GM18505 (cell line): ENCODE results near the gene CRELD1.
"Not testable (repeated sequence)": the region's sequence is repeated elsewhere in the genome, so short reads cannot be mapped to it uniquely, and the experiment has no call there.

Source experiments
- ATAC-seq: cut with Tn5 transposase; IDR thresholded peaks from one replicate; pipeline ENCODE4 v1.9.1; 2021; ENCODE audit not compliant: unreplicated experiment
- POLR2A ChIP-seq: IDR thresholded peaks from 4 replicates; pipeline ENCODE4 v1.6.1; 2011; ENCODE audit warnings: borderline replicate concordance; ENCODE audit not compliant: insufficient read depth, insufficient read length; ENCODE audit errors: extremely low read depth

Gene CRELD1

DNA sequence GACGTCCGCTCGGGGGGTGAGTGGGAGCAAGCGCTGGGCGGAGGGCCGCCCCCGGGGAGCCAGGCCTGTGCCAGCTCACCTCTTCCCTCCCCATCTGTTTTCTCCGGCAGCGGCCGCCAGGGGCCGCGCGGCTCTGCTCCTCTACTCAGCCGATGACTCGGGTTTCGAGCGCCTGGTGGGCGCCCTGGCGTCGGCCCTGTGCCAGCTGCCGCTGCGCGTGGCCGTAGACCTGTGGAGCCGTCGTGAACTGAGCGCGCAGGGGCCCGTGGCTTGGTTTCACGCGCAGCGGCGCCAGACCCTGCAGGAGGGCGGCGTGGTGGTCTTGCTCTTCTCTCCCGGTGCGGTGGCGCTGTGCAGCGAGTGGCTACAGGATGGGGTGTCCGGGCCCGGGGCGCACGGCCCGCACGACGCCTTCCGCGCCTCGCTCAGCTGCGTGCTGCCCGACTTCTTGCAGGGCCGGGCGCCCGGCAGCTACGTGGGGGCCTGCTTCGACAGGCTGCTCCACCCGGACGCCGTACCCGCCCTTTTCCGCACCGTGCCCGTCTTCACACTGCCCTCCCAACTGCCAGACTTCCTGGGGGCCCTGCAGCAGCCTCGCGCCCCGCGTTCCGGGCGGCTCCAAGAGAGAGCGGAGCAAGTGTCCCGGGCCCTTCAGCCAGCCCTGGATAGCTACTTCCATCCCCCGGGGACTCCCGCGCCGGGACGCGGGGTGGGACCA lies 632 bp upstream of the CRELD1 start:
- TF ChIP-seq POLR2A: no peak

DNA sequence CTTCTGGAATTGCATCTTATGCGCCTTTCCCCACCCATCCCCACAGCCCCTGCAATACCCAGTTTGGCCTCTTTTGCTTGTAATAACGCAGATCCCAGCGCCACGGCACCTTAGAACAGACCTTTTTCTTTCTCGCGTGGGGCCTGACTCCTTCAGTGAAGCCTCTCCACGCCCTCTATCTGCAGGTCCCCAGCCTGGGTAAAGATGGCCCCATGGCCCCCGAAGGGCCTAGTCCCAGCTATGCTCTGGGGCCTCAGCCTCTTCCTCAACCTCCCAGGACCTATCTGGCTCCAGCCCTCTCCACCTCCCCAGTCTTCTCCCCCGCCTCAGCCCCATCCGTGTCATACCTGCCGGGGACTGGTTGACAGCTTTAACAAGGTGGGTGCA lies 594 bp downstream of the CRELD1 start:
- ATAC-seq: no peak
- no peak for TF ChIP-seq POLR2A

More for the DNA sequence above, 632 bp upstream of the CRELD1 start:
- peak; percentile 66 for ATAC-seq

- no peak for ATAC-seq
- TF ChIP-seq POLR2A: no peak
Measured at GRCh38 chr3:9934993-9935392, 1.4 kb downstream of the CRELD1 start.

- no peak for TF ChIP-seq POLR2A
- no peak for ATAC-seq
Measured at GRCh38 chr3:9935966-9936510, 2.4 kb downstream of the CRELD1 start.

DNA sequence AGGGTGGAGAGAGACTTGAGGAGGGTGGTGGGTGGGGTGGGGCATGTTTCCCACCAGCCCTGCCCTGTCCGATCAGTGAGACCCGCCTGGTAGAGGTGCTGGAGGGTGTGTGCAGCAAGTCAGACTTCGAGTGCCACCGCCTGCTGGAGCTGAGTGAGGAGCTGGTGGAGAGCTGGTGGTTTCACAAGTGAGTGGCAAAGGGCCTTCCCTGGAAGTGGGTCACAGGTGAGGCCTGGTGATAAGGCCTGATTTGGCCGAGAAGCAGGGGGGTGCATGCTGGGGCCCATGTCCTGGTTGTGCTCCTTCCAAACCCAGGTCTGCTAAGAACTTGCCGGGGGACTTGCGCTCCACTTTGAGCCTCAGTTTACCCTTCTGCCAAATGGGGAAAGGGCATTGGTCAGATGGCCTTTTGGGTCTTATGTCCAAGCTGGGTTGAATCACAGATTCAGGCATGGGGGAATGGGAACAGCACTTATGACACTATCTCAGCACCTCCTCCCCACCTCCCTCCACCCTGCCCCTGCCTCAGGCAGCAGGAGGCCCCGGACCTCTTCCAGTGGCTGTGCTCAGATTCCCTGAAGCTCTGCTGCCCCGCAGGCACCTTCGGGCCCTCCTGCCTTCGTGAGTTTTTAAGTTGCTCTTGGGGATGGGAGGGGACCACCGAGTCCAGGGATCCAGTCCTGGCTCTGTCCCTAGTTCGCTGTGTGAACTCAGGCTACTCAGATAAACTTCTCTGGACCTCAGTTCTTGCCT lies 4.0 kb downstream of the CRELD1 start:
- TF ChIP-seq POLR2A: no peak
- no peak for ATAC-seq

- no peak for ATAC-seq
- no peak for TF ChIP-seq POLR2A
Measured at GRCh38 chr3:9938966-9939365, 5.3 kb downstream of the CRELD1 start.

GRCh38 chr3:9939906-9940305 lies 6.3 kb downstream of the CRELD1 start:
- ATAC-seq: not testable (repeated sequence)

- TF ChIP-seq POLR2A: no peak
- ATAC-seq: no peak
Measured at GRCh38 chr3:9940746-9941145, 7.1 kb downstream of the CRELD1 start.

DNA sequence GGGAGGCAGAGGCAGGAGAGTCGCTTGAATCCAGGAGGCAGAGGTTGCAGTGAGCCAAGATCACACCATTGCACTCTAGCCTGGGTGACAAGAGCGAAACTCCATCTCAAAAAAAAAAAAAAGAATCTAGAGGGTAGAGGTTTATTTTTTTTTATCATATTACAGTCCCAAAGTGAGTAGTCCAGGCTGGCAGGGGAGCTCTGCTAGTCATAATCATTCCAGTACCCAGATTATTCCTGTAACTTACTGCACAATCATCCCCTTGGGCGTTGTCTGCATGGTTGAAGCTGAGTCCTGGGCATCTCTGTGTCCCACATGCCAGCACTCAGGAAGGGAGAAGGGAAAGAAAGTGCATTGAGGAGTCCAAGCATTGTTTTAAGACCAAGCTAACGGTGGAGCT lies 8.5 kb downstream of the CRELD1 start:
- no peak for TF ChIP-seq POLR2A
- ATAC-seq: no peak

GRCh38 chr3:9942934-9943690 lies 9.5 kb downstream of the CRELD1 start:
- no peak for TF ChIP-seq POLR2A
- no peak for ATAC-seq

DNA sequence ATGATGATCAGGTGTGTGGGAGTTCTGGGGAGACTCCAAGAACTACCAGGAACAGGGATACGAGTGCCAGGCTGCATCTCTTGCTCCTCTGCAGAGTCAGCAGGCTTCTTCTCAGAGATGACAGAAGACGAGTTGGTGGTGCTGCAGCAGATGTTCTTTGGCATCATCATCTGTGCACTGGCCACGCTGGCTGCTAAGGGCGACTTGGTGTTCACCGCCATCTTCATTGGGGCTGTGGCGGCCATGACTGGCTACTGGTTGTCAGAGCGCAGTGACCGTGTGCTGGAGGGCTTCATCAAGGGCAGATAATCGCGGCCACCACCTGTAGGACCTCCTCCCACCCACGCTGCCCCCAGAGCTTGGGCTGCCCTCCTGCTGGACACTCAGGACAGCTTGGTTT lies 10.6 kb downstream of the CRELD1 start:
- no peak for ATAC-seq
- TF ChIP-seq POLR2A: no peak

DNA sequence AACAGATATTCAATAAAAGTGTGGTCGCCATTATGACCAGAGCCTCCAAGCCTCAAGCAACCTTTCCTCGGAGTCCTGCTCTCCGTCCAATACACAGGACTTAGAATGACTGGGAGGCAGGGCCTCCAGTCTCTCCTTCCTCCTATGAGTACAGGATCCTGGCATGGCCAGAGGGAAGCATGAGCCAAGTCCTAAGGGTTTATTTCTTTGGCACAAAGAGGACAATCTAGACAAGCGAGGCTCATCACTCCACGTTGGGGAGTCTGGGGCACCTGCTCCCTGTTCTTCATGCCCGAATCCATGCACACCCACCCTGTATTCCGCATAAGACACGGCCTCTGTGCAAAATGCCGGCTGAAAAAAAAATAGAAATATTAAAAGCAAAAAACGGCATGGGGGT lies 11.7 kb downstream of the CRELD1 start:
- TF ChIP-seq POLR2A: no peak
- ATAC-seq: no peak

- peak; percentile 60 for TF ChIP-seq POLR2A
- peak; percentile 65 for ATAC-seq
Measured at GRCh38 chr3:9946112-9947024, 12.7 kb downstream of the CRELD1 start.
